ENCODE data around the gene ARHGAP9.

DNA sequence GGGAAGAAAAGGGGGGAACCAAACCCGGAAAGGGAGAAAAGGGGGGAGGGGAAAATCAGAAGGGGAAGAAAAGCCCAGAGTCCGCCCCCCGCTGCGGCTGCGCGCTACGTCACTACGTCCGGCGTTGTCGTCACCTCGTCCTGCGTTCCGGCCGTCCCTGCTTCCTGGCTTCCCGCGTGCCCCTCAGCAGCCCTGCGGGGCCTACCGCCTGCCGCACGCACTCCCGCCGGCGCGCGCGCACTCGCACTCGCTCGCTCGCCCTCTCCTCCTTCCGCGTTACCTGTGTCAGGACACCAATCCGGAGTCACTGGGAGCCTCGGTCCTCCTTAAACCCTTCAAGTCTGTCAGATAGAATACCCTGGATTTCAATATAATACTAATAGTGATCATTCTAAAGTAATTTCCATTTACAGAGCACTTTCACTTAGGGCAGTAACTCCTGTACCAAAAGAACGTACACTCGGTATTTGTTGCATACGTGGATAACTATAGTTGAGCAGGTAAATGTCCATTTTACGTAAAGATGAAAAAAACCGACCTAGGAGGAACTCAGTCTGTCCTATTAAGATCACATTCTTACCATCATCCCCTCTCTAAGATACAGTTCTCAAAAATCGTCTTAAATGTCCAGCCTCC is 48.6 kb downstream of the ARHGAP9 start, which contains the start of gene R3HDM2:
- TF ChIP-seq, protein P1, sequence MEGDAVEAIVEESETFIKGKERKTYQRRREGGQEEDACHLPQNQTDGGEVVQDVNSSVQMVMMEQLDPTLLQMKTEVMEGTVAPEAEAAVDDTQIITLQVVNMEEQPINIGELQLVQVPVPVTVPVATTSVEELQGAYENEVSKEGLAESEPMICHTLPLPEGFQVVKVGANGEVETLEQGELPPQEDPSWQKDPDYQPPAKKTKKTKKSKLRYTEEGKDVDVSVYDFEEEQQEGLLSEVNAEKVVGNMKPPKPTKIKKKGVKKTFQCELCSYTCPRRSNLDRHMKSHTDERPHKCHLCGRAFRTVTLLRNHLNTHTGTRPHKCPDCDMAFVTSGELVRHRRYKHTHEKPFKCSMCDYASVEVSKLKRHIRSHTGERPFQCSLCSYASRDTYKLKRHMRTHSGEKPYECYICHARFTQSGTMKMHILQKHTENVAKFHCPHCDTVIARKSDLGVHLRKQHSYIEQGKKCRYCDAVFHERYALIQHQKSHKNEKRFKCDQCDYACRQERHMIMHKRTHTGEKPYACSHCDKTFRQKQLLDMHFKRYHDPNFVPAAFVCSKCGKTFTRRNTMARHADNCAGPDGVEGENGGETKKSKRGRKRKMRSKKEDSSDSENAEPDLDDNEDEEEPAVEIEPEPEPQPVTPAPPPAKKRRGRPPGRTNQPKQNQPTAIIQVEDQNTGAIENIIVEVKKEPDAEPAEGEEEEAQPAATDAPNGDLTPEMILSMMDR (conservative IDR thresholded peaks at IDR 0.05): no peak
- TF ChIP-seq ZFX (IDR thresholded peaks at IDR 0.05): no peak
